Measurements from ENCODE around the gene AKAP8L. TPM values are rescaled to one million over a fixed set of nuclear protein-coding genes. Genes with fewer than 3 reads are reported as not detected.

AKAP8L gene
- total and polyA plus RNA-seq, 10 of the 15 experiments (the other 5 are each of a cell fraction or from before 2014, with no cell fraction given): 0.66 to 64.3 (median 40.0) TPM

- no peaks in the 10 kb centered on the region for H3K27me3 ChIP-seq (replicated peaks in 1 of 2; ENCODE audit: control insufficient read depth in 2 of 2, insufficient read depth in 2 of 2, low read length in 1 of 2)
- no peak overlapping the region for H3K27ac ChIP-seq (ENCODE audit: control insufficient read depth, insufficient read depth)
- peaks cover 7% of the 10 kb centered on the region for H3K4me1 ChIP-seq (ENCODE audit: control insufficient read depth, insufficient read depth, low read length)
- intact Hi-C loops (cut with micrococcal nuclease; ENCODE audit: unreplicated experiment) (no loop called here), in situ Hi-C loops (cut with MboI) (no loop called here)
- H3K9me3 ChIP-seq (replicated peaks; ENCODE audit: control insufficient read depth, insufficient read depth, low read length): no peaks in the 10 kb centered on the region
- no peak for DNase-seq (ENCODE audit: low read depth, low spot score)
- no peak overlapping the region for H3K9ac ChIP-seq (ENCODE audit: control insufficient read depth, insufficient read depth, low read length)
- no peaks in the 10 kb centered on the region for H4K20me1 ChIP-seq (ENCODE audit: control insufficient read depth, insufficient read depth)
- no TSS peak for BruUV-seq (replicated peaks)
- SMC1A ChIA-PET (ENCODE audit: uncharacterized antibody, unreplicated experiment): no interaction called here
- no peaks in the 10 kb centered on the region for H3K36me3 ChIP-seq (ENCODE audit: control insufficient read depth in 2 of 2, insufficient read depth in 2 of 2, low read length in 1 of 2)
- no peaks in the 10 kb centered on the region for H3K79me2 ChIP-seq (ENCODE audit: control insufficient read depth, insufficient read depth, low read length)
- no peak for TF ChIP-seq IRF5 (IDR thresholded peaks at IDR 0.05; ENCODE audit: borderline replicate concordance)
- TF ChIP-seq BCL3 (IDR thresholded peaks at IDR 0.05; ENCODE audit: borderline replicate concordance, insufficient read depth, low read depth, low read length, poor library complexity, severe bottlenecking): no peak
- no peak for TF ChIP-seq ZNF24 (IDR thresholded peaks at IDR 0.05)
- TF ChIP-seq ZNF274 (IDR thresholded peaks at IDR 0.05; ENCODE audit: insufficient read depth, insufficient read length): no peak
- TF ChIP-seq CREB1 (IDR thresholded peaks at IDR 0.05; ENCODE audit: low read depth): no peak
- TF ChIP-seq JUNB (IDR thresholded peaks at IDR 0.05): no peak
- no peak for TF ChIP-seq SMC3 (IDR thresholded peaks at IDR 0.05; ENCODE audit: borderline replicate concordance, low read length)
- H2AFZ ChIP-seq (ENCODE audit: control insufficient read depth, low read depth, low read length): no peak overlapping the region
- no peak for FAIRE-seq
- RAD21 ChIA-PET (ENCODE audit: unreplicated experiment): no interaction called here
- 76% methylated on average over 15 of the region's 15 CpGs for WGBS (ENCODE audit: insufficient coverage, insufficient replicate concordance, low lambda C conversion rate, missing lambda C conversion rate)
- ATAC-seq: no peak
- H3K4me3 ChIP-seq: no peak overlapping the region
- CTCF ChIA-PET: no interaction called here
- no peak overlapping the region for H3K4me2 ChIP-seq (ENCODE audit: control insufficient read depth, insufficient read depth)
- POLR2A ChIA-PET: no interaction called here
Measured at GRCh38 chr19:15444505-15445226, 25.9 kb upstream of the AKAP8L start.
